Ovary (tissue), 3 donors: ENCODE measurements around the gene ZNF710.

Experiments used
- CTCF ChIP-seq, 3 donors: fragments of 450-650 bp in 2 of 3; fragments of 200-600 bp in 1 of 3; IDR thresholded peaks; one replicate each; pipeline versions ENCODE4 v1.5.1 to v1.8.0; 2016 to 2022; ENCODE audit warnings: antibody characterized with exemption in 3 of 3, mild to moderate bottlenecking in 1 of 3
- POLR2A ChIP-seq: fragments of 450-650 bp; IDR thresholded peaks from one replicate; pipeline ENCODE4 v1.6.1; 2017; ENCODE audit warnings: antibody characterized with exemption, mild to moderate bottlenecking, moderate library complexity
- donor health status: DM: no; HTN: no; CAD: no.

GRCh38 chr15:90055182-90055581, 54.1 kb downstream of the ZNF710 start:
- TF ChIP-seq CTCF (IDR thresholded peaks at IDR 0.05) (no peak), POLR2A (no peak)
